HuH-7 (cell line): ENCODE results near the gene HEY2.
A peak's percentile ranks its signal among the peaks of the same experiment; 100 is the strongest.
"Not testable (repeated sequence)": the region's sequence is repeated elsewhere in the genome, so short reads cannot be mapped to it uniquely, and the experiment has no call there.

Experiments
- DNase-seq: peaks from one replicate; pipeline ENCODE4 v3.0.0; 2011; ENCODE audit warnings: low spot score

Gene HEY2

GRCh38 chr6:125773387-125774341 lies 24.2 kb downstream of the HEY2 start:
- no peak for DNase-seq

DNA sequence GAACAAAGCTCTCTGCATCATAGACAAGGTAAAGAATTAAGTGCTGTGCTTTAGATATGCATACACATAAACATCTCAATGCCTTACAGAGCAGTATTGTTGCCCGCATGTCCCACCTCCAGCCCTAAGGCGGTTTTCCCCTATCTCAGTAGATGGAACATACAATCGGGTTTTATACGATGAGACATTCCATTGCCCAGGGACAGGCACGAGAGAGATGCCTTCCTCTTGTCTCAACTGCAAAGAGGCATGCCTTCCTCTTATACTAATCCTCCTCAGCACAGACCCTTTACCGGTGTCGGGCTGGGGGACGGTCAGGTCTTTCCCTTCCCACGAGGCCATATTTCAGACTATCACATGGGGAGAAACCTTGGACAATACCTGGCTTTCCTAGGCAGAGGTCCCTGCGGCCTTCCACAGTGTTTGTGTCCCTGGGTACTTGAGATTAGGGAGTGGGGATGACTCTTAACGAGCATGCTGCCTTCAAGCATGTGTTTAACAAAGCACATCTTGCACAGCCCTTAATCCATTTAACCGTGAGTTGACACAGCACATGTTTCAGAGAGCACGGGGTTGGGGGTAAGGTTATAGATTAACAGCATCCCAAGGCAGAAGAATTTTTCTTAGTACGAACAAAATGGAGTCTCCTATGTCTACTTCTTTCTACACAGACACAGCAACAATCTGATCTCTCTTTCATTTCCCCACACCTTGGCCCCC lies 26.8 kb downstream of the HEY2 start:
- not testable (repeated sequence) for DNase-seq

DNA sequence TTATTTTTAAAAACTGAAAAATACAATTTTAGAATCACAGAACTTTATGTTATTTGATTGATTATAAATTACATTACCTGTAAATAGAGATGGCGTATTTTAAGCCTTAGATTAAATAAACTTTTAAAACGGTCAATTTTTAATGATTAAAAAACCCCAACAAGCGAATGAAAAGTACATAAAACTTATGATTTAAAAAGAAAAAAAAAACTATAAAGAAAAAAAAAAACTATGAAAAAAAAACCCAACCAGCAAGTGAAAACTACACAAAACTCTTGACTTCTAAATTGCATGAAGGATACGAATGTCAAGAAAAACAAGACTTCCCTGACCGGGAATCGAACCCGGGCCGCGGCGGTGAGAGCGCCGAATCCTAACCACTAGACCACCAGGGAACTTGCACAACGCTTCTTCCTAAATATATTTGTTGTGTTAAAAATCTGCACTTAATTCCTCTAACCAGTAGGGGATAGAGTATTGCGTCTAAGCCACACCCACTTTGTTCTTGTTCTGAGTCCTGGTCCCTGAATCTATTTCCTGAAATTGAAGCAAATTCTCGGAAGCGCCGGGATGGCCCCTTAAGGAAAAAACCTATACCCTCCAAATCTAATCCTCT lies 30.6 kb downstream of the HEY2 start:
- peak; percentile 81 for DNase-seq

DNA sequence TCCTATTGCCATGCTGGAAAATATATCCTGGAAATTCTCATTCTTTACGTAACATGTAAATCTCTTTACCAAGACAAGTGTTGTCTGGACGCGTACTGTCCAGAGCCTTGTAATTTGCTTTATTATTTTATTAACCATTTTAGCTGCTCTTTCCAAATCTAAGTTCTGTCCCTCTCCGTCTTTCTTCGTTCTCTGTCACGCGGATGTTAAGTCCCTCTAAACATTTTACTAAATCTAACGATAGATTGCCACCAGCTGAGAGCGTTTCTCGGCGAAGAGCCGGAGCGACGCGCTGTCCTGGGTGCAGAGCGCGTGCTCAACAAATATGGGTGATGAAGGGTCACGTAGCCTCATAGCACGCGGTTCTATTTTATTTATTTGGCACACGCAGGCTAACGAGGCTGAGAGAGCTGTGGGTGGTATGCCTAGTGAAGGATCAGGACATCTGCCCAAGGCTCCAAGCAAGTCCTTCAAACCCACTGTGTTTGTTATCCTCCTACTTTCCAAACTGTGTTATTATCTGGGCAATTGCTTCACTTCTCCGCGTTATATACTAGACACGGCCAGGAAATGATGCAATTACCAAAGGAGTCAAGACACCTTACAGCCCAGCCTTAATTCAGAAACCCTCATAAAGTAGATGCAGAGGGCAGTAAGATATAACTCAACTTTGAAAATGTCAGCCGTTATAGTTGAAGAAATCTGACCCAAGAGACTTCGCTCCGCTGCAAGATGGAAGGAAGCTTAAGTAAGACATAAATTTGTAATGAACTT lies 31.3 kb downstream of the HEY2 start:
- DNase-seq, result no peak

DNA sequence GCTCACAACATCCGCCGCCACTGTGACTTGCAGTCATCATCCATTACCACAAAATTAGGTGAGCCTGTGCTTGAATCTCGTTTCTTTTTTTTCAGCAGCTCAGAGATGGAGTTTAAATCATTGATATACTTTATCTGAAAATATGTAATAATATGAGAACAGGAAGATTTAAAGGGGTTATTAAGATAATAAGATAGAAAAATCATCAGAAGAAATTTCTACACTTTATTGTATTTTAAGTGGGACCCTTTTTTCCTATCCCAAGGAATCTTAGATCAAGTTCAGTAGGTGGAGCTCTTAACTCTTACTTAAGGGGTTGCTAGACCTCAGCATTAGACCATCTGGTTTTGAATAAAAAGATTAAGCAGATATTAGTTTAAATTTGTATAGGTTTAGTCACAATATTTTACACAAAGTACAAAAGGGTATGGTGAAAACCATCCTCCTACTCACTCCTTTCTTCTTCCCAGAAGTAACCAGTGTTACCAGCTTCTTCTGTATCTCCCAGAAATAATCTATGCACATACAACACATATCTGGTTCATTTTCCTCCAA lies 32.0 kb downstream of the HEY2 start:
- DNase-seq, result no peak

DNA sequence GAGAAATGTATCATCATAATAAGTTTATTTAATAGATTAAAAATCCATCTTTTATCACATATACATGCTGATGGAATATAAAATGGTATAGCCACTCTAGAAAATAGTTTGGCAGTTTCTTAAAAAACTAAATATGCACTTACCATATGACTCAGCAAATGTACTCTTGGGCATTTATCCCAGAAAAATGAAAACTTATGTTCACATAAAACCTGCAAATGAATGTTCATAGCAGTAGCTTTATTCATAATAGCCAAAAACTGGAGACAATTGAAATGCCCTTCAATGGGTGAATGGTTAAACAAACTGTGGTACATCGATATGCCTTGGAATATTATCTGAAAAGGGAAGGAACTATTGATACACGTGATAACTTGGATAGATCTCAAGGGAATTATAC lies 34.9 kb downstream of the HEY2 start:
- no peak for DNase-seq

DNA sequence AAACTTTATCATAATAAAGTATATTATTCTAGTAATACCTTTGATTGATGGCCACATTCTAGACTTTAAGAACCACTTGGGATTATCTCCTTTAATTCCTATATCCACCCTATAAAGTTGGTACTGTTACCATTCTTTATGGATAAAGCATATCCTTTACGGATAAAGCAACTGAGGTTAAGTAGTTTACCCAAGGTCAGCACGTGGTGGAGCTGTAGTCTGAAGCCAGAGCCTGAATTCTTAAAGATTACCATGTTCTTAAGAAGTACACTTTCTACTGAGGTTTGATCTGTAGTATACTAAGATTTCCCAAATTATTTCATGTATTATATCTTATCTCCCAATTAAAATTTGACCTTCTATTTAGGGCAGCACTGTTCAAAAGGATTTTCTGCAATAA lies 38.4 kb downstream of the HEY2 start:
- no peak for DNase-seq

GRCh38 chr6:125789167-125789566 lies 39.7 kb downstream of the HEY2 start:
- no peak for DNase-seq

- peak; percentile 47 for DNase-seq
Measured at GRCh38 chr6:125789576-125790357, 40.3 kb downstream of the HEY2 start.

- DNase-seq, result peak; percentile 81
Measured at GRCh38 chr6:125790358-125791150, 41.1 kb downstream of the HEY2 start, which contains the start of gene NCOA7. Gene NCOA7 (plus strand): TSS chr6:125790960. CDS start chr6:125815355, 24,395 bp downstream.

GRCh38 chr6:125791151-125791819 lies 41.9 kb downstream of the HEY2 start:
- DNase-seq, result peak; percentile 71

DNA sequence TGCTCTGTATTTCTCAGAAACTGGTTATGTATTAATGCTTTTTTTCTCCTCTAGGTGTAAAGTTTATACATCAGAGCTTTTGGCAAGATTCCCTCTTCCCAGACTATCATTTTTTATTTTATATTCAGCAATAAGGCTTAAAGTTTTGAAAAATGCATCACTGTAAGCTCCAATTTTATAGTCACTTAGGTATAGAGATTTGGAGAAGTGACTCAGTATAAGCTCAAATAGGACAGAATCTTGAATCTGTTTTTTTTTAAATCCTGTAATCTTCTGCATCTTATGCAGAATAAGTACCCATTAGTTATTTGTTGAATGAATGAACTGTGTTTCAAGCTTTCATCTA lies 42.4 kb downstream of the HEY2 start:
- DNase-seq, result no peak

DNA sequence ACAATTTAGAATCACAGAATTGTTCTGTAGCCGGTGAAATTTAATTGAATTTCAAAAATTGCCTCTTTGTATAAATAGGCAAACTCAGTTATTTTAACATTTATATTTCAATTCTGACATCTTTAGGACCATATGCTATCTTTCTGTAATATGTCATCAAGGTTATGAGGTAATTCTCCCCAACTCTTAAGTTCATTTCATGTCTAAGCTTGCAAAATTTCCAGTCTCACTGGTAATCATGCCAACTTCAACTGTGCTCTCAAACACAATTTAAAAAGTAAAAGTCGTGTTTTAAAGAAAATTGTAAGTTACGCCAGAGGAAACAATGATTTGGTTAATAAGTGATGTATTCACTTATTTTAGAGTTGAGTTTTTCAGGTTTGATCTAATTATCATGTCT lies 42.7 kb downstream of the HEY2 start:
- DNase-seq, result no peak

GRCh38 chr6:125792680-125793079 lies 43.2 kb downstream of the HEY2 start:
- no peak for DNase-seq

DNA sequence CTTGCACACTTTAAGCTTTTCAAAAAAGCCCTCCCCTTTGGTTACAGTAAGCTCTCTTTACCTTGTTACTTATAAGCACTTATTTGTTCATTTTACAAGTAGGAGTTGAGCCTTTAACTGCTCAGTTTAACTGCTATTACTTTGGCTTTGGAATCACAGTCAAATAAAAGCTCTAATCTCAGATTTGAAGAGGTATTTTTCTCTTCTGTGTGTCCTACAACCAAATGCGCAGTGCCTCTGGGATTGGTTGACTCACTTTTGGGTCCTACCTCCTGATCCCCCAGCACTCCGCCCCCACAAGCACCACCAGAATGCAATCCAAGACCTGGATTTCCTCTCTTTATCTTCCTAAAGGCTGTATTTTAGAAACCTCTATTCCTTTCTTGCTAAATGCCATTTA lies 43.8 kb downstream of the HEY2 start:
- no peak for DNase-seq

GRCh38 chr6:125793863-125794262 lies 44.4 kb downstream of the HEY2 start:
- no peak for DNase-seq

GRCh38 chr6:125794342-125795137 lies 45.1 kb downstream of the HEY2 start:
- no peak for DNase-seq

DNA sequence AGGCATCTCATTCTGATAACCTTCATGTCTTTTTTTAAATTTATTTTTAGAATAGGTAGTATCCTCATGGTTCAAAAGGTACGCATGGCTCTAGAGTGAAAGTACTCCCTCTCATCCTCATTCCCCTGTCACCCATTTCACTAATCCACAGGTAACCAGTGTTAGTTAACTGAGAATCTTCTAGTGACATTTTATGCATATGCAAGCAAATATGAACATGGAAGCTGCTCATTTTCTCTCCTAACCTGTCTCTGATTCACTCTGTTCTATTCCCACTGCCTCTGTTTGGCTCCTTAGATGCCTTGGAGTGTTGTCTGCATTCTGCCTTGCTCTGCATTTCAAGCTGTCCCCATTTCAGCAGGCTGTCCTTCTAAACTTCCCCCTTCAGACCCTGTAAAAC lies 45.9 kb downstream of the HEY2 start:
- DNase-seq, result no peak
